GM10847 (cell line): ENCODE data around the gene IFI44.

Experiments
- POLR2A ChIP-seq: IDR thresholded peaks from 2 replicates; pipeline ENCODE4 v1.6.1; 2011; ENCODE audit not compliant: insufficient read length; ENCODE audit errors: extremely low read depth

Gene IFI44

DNA sequence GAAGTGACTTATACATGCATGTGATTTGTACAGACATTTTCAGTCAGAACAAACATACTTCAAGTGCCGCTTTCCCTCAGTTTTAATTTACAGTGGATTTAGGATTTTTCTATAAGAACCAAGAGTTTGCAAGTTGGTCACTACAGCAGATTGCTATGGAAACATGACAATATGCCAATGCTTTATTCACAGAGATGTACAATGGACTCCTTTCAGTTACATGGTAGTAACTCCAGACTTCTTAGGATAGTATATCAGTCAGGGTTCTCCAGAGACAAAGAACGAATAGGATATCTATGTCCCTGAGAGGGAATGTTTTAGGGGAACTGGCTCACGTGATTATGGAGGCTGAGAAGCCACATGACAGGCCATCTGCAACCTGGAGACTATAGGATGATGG, 27.4 kb downstream of the IFI44 start:
- TF ChIP-seq POLR2A, result no peak

DNA sequence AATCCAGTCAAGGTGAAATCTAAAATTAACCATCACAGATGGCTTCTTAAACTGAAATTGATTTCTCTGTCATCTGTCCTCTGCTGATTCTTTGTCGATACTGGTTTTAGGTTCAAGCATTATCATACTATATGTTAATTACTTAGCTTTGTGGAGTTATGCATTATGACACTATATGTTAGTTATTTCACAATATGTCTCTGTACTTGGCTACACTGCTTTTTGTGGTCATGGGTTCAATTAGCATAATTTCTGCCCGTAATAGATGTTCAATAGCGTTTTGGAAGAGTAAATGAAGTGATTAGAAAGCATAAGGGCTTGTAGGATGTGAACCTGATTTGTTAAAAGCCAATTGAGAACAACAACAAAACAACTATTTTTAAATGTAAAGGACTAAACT, 28.2 kb downstream of the IFI44 start:
- no peak for TF ChIP-seq POLR2A

DNA sequence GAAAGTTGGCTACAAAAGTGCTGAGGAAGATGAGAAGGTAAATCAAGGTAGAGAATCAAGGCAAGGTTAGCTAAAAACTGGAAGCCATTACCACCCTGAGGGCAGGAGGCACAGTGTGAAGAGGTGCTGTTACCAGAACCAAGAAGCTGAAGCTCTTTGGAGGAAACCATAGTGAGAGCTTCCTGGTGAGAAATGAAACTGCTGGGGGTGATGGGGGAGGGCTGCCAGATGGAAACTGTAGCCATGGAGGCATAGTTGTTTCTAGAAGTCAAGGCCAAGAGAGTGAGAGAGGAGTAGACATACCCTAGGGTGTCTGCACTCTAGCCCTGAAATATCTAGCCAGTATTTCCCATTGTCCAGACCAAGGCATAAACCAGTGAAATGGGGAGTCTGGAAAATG, 28.7 kb downstream of the IFI44 start:
- no peak for TF ChIP-seq POLR2A

DNA sequence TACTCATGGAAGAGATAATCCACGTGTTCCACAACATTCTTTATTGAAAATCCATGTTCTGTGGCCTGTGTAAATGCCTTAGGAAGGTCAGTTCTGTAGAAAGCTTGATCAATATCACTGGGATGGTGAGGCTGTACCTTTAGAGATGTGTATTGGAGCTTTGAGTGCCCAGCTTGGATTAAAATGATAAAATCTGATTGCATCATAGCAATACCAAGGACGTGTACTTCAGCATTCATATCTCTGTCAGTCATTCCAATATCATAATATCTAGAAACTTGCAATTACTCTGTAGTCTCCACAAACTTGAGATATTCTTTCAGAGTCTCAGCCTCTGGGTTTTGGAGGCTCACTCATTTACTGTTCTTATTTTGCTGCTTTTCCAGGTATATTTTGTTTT, 31.6 kb downstream of the IFI44 start:
- no peak for TF ChIP-seq POLR2A

DNA sequence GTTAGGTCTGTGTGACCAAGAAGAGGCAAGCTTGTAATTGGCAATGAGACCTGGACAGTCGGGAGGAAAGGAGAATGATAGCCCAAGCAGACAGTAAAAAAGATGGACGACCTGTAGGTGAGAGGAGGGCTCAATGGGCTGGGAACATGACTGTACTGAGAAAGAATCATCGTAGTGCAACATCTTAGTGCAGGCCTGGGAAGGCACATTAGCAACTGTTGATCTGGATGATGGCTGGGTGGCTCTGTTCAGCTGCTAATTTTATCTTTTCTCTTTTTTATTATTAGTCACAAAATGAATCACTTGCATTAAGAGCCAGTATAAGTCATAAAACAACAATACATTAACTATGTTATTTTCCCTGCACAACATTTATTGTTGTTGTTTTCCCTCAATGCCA, 32.9 kb downstream of the IFI44 start:
- no peak for TF ChIP-seq POLR2A

DNA sequence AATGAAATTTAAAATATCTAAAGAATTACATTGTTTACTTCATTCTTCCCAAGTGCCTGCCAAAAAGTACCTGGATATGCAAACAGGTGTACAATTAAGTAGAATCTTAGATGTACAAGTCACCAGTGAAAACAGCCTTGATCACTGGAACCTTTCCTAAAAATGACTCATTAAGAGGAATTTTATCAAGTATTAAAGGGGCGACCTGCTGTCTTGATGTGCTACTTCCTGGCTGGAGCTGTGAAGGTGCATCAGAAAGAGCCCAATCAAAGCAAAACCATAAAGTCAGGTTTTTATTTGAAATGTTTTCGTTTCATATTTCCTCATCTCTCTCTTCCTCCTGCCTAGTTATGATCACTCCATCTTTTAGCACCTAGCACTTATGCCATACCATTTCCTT, 33.4 kb downstream of the IFI44 start:
- TF ChIP-seq POLR2A, result no peak

DNA sequence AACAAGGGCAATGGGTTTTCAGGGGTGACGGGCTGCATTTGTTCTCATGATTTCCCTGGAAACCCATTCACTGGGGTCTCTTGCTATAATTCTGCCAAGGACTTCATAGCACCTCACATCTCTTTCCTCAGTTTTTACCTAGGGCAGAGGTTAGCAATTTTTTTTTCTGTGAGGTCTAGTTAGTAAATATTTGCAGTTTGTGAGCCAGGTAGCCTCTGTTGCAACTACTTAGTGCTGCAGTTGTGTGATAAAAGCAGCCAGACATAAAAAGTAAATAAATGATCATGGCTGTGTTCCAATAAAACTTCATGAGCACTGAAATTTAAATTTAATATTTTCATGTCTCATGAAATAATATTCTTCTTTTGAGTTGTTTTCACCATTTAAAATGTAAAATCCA, 37.7 kb downstream of the IFI44 start:
- no peak for TF ChIP-seq POLR2A

DNA sequence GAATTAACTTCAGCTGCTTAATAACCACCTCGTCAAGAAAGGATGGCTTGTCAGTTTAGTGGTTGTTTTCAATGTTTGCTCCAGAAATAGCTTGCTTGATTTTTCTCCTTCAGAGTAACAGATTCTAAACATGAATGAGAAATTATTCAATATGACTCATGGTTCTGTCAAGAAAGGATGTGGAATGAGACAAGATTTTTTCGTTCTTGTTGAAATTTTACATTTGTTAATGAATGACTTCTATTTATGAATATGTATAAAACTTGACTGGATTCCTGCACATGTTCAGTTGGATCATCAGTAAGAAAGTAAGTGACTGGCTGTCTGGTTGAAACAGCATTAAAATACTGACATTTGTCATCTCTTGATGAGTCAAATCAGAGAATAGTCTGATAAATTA, 38.3 kb downstream of the IFI44 start:
- no peak for TF ChIP-seq POLR2A

DNA sequence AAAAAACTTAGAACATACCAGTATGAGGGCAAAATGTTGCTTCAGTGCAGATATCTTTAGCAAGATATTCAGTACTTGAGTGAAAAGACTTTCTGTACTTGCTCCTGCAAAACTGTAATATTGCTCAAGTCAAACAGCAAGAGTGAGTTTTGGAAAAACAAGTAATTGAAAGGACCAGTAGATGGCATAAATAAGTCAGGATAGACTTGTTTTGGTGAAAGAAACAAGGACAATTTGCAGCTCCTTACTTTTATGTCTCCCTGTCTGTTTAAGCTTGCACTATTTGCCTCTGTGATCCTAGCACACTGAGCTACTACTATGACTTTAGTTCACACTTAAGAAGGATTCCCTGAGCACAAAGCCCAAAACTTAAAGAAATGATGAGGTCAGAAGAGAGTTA, 39.1 kb downstream of the IFI44 start:
- no peak for TF ChIP-seq POLR2A

DNA sequence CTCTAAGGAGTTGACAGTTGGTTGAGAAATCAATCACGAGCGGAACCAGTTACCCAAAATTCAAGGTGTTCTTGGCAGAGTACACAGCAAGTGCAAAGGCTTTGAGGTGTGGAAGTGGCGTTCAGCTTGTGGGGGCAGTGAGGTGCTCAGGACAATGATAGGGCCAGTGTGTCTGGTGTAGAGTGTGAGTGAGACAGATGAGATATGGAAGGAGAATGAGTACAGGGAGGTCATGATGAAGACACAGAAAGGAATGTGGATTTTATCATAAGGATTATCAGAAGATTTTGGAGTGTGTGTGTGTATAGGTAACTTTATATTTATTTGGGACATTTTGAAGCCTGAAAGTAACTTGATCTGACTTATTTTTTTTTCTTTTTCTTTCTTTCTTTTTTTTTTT, 40.9 kb downstream of the IFI44 start:
- no peak for TF ChIP-seq POLR2A

DNA sequence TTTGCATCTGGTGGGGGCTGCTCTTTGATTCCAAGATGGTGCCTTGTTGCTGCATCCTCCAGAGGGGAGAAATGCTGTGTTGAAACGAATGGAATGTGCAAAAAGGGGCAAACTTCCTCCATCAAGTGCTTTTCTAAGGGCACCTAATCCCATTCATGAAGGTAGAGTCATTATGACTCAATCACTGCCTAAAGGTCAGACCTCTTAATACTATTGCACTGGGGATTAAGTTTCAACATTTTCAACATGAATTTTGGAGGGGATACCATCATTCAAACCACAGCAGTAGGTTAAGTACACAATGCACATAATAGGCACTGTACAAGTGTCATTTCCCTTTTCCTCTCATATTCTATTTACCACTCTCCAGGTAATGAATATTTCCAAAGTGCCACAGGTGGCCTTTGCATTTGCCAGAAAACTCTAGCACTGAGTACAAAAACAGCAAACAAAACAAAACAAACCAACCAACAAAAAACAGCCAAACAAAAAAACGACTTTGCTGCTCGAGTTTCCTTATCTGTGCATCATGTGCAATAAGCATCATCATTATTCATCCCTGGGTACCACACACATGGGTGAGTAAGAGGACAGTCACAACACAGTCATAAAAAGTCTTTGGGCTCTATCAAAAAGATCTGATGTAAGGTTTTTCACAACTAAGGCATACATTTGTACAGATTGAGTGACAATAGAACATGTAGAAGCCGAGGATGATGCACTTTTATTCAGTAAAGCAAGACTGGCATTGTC, 42.5 kb downstream of the IFI44 start:
- TF ChIP-seq POLR2A, result no peak

DNA sequence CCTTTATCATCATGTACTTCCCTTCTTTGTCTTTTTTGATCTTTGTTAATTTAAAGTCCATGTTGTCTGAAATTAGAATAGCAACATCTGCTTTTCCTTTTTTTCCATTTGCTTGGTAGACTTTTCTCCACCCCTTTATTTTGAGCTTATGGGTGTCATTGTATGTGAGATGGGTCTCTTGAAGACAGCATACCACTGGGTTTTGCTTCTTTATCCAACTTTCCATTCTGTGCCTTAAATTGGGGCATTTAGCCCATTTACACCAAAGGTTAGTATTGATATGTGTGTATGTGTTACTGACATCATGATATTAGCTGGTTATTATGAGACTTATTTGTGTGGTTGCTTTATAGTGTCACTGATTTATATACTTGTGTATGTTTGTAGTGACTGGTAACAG, 50.2 kb downstream of the IFI44 start:
- no peak for TF ChIP-seq POLR2A

DNA sequence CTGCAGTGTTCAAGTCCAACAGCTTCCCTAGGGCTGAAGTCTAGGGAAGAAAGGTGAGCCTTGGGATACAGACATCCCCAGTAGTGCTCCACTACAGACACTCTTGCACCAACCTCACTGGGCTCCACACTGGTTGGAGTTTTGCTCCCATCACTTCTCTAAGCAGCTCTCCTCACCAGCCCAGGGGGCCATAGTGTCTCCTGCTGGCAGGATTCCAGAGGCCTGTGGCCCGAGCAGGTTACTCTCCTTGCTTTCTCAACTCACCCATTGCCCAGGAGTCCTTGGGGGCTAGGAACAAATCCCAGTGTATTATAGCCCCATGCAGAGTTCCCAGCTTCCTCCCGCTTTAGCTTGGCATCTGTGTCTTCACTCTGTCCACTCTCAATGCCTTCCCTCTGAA, 52.8 kb downstream of the IFI44 start:
- no peak for TF ChIP-seq POLR2A

DNA sequence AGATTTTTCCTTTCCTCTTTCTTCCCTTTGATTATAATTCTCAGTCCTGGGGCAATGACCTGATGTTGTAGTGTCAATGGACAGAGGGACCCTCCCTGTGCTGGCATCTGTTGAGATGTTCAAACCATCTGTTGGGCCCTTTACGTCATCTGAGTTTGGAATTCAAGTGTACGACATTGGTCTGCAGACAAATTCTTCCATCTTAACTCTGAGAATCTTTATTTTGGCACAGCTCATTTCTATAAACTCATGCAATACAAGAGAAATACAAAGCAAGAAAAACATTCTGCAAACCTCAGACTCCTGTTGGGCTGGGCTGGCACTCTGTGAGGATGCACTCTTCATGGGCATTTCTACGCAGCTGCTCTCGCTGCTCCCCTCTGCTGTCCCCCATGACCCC, 54.2 kb downstream of the IFI44 start:
- TF ChIP-seq POLR2A, result no peak

DNA sequence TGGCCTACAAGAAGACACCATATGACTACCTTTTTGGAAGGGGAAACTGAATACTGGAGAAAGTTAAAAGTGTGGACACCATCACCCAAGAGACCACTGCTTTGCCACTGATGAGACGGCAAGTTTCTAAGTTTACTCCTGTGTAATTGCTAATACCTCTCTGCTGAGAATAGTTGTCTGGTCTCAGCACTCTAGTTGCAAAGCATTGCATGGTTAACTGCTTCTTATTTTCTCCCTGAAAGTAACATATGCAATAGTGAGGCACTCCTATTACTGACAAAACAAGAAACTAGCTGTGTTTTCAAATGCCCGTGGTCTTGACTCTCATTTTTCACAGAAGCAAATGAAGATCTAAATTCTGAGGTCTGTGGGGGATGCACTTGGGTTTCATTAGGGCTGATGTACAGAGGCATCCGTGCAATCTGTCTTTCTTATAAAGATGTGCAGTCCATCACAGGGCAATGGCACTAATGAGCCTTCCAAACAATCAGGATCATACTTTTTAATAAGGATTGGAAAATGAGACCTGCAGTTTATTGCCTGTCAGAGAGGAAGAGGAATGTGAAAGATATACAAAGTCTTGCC, 62.9 kb downstream of the IFI44 start:
- no peak for TF ChIP-seq POLR2A

DNA sequence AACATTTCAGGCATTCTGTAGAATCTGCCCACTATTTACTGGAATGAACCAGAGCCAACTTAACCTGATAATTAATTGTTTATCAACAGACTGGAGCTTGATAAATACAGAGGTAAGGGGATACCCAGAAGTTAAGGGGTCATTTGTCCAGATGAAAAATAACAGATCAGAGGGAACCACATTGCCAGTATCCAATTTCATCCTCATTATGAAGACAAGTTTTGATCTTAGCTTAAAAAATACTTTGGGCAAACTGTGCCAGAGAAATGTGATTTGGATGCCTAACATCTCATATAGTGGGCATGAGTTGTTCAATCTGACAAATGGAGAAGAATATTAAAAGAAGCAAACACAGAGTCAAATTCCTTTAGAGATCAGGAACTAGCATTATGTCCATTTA, 63.7 kb downstream of the IFI44 start:
- no peak for TF ChIP-seq POLR2A
